AG09319 (cell line): ENCODE results near the gene HACD1.

Experiments used
- DNase-seq: peaks from one replicate; pipeline ENCODE4 v3.0.0-alpha.2; 2010; ENCODE audit warnings: low read depth; ENCODE audit errors: extremely low read depth
- CTCF ChIP-seq: IDR thresholded peaks from 2 replicates; pipeline ENCODE4 v1.5.1; 2011; ENCODE audit warnings: low read depth, mild to moderate bottlenecking, inconsistent platforms, low read length, moderate library complexity

HACD1 gene

DNA sequence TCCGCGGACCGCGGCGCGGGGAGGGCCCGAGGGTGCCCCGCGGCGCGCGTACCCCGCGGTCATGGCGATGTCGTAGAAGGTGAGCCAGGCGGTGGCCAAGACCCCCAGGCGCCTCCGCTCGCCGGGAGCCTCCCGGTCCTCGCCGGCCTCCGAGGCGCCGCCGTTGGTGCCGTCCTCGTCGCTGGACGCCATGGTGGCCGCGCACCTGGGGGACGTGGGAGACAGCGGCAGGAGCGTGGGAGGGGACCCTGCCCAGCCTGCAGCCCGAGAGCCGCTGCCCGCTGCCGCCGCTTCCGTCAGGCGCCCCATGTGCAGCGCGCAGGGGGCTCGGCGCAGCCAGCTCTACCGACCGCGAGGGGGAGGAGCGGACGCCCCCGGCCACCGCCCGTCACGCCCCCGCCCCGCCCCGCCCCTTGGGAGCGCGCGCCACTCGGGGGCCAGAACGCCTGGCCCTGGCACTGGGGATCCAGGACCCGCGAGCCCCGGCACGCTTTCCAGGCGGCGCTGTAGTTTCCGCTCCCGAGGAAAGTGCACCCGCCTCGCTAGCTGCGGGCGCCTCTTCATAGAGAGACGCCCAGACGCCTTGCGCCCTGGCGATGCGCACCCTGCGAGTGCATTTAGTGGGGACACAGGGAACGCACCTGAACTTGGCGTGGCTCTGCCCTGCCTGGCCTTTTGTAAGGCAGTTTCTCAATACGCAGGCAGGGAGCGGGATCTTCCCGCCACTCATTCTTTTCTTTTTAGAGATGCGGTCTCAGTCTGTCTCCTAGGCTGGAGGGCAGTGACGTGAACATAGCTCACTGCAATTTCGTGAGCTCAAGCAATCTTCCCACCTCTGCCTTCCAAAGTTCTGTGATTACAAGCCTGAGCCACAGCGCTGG lies at the start of gene HACD1:
HACD1 (minus strand) TSS at position 344 of the 881 bp plus-strand sequence; CDS start at position 309, 35 bp downstream.
- no peak for DNase-seq

GRCh38 chr10:17665747-17666146 lies 48.6 kb upstream of the HACD1 start:
- no peak for TF ChIP-seq CTCF
- peak; percentile 66 for DNase-seq

More for the DNA sequence above, at the start of gene HACD1:
- peak; percentile 24 for TF ChIP-seq CTCF

DNA sequence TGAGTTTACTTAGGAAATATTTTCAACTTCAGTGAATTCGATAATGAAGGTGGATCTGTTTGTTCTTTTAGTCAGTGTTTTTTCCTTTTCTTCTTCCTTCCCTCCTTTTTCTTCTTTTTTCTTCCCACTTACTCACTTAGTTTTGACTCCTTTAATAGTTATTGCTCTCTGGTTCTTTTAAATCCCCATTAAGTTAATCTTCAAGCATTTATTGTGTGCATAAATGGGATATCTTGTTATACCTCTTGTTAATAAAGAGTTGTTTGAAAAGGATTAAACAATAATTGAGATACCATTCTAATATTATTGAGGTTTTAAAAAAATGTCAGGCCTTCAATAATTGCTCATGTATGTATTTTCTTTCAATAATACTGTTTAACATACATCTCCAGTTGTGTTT lies 46.3 kb upstream of the HACD1 start:
- no peak for TF ChIP-seq CTCF
- no peak for DNase-seq

- no peak for DNase-seq
- no peak for TF ChIP-seq CTCF
Observed at GRCh38 chr10:17662193-17663138, 45.3 kb upstream of the HACD1 start.

DNA sequence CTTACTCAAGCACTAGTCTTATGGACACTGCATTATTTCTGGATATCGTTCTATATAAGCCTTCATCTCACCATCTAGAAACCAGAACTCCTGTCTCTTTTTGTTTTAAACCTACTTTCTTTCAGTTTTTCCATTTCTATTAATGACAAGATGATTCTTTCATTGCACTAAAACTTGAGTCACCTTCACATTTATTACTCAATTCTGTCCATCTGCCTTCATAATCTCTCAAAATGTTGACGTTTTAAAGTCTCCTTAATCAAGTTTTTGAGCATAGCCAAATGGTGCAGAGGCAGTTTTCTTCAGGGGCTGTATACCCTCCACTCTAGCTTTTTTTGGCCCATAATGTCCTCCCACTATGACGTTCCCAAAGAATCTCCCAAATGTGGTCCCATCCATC lies 44.3 kb upstream of the HACD1 start:
- TF ChIP-seq CTCF: no peak
- no peak for DNase-seq

- DNase-seq: no peak
- no peak for TF ChIP-seq CTCF
Observed at GRCh38 chr10:17660921-17661320, 43.7 kb upstream of the HACD1 start.
